Measurements from ENCODE around the gene C12orf50. TPM values are rescaled to one million over a fixed set of nuclear protein-coding genes. Genes with fewer than 3 reads are reported as not detected.

C12orf50 gene
- total and polyA plus RNA-seq, 9 of the 15 experiments (the other 6 are each of a cell fraction or from before 2014, with no cell fraction given) = 0.07 to 0.14 (median 0.11) TPM; not detected in 6

DNA sequence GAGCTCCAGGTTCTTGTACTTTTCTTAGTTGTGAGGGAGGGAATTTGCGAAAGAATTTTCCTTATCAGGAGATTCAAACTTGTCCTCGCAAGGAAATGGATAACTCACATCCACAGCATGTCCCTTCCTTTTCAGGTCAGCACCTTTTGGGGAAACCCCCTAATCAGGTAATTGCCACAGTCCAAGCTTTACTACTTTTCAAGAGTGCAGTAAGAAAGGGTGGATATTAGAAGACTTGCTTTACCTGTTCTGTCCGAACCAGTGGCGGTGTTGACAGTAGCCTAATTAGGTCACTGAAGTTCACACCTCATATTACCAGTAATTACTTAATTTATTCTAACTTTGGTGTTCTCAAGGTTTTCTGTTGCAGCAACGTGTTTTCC lies 6.7 kb upstream of the C12orf50 start:
- no peaks in the 10 kb centered on the region; the same call in 1 of the 2 replicates for H3K9me3 ChIP-seq (replicated peaks; ENCODE audit: control insufficient read depth, insufficient read depth, low read depth, low read length)
- BruUV-seq (replicated peaks) = no TSS peak
- WGBS (ENCODE audit: insufficient coverage, low coverage, missing lambda C conversion rate) = 0% methylated on average over 5 of the region's 5 CpGs
- H3K4me1 ChIP-seq (replicated peaks in 1 of 2; ENCODE audit: control insufficient read depth in 2 of 2, insufficient read depth in 2 of 2, low read length in 2 of 2) = peaks cover 0 to 19% of the 10 kb centered on the region in 2 experiments; a peak in 2 of 5 replicates
- TF ChIP-seq FOXK1 (CRISPR knock-in tag; IDR thresholded peaks at IDR 0.05; ENCODE audit: borderline replicate concordance) (0 out of 2 replicates have a peak, but pooled peaks have one; percentile 11), GABPA (tag; conservative IDR thresholded peaks at IDR 0.05; ENCODE audit: low read depth) (no peak), RBBP5 (IDR thresholded peaks at IDR 0.05; ENCODE audit: borderline replicate concordance, insufficient read depth, low read length, poor library complexity, severe bottlenecking) (peak; percentile 23), ZNF175 (CRISPR knock-in tag; IDR thresholded peaks at IDR 0.05; ENCODE audit: low read depth) (no peak), FOXM1 (IDR thresholded peaks at IDR 0.05; ENCODE audit: low read depth) (no peak), FOXM1 (CRISPR knock-in tag; IDR thresholded peaks at IDR 0.05; ENCODE audit: low read depth) (0 out of 2 replicates have a peak, but pooled peaks have one; percentile 20)
- TF ChIP-seq, protein P1, sequence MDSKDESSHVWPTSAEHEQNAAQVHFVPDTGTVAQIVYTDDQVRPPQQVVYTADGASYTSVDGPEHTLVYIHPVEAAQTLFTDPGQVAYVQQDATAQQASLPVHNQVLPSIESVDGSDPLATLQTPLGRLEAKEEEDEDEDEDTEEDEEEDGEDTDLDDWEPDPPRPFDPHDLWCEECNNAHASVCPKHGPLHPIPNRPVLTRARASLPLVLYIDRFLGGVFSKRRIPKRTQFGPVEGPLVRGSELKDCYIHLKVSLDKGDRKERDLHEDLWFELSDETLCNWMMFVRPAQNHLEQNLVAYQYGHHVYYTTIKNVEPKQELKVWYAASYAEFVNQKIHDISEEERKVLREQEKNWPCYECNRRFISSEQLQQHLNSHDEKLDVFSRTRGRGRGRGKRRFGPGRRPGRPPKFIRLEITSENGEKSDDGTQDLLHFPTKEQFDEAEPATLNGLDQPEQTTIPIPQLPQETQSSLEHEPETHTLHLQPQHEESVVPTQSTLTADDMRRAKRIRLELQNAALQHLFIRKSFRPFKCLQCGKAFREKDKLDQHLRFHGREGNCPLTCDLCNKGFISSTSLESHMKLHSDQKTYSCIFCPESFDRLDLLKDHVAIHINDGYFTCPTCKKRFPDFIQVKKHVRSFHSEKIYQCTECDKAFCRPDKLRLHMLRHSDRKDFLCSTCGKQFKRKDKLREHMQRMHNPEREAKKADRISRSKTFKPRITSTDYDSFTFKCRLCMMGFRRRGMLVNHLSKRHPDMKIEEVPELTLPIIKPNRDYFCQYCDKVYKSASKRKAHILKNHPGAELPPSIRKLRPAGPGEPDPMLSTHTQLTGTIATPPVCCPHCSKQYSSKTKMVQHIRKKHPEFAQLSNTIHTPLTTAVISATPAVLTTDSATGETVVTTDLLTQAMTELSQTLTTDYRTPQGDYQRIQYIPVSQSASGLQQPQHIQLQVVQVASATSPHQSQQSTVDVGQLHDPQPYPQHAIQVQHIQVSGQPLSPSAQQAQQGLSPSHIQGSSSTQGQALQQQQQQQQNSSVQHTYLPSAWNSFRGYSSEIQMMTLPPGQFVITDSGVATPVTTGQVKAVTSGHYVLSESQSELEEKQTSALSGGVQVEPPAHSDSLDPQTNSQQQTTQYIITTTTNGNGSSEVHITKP (IDR thresholded peaks at IDR 0.05; ENCODE audit: partially characterized antibody) = peak; percentile 59
- H2AFZ ChIP-seq (ENCODE audit: low read depth, low read length) = peak overlapping the region; percentile 97
- H3K36me3 ChIP-seq (ENCODE audit: control insufficient read depth, insufficient read depth, low read length) = peaks cover 39% of the 10 kb centered on the region
- intact Hi-C loops (cut with micrococcal nuclease) = no loop called here
- peak overlapping the region; percentile 63 for H3K27ac ChIP-seq (ENCODE audit: extremely low read depth, low read depth, low read length)
- peak overlapping the region; percentile 90 to 97 for H3K9ac ChIP-seq (ENCODE audit: insufficient read depth in 1 of 2, low read depth in 2 of 2, low read length in 2 of 2)
- ChIA-PET POLR2A (interaction anchor here (0.7 to 1.1 kb wide), 4 partner anchors 10 to 213 kb away, joined by 3 to 4 read pairs (median 3); no protein-coding TSS in a partner anchor), CTCF (ENCODE audit: low intra/inter-chr PET ratio) (no interaction called here)
- H3K9me1 ChIP-seq (ENCODE audit: control insufficient read depth, insufficient read depth, low read length) = no peaks in the 10 kb centered on the region
- peak overlapping the region; percentile 59 for H3K4me3 ChIP-seq
- H4K20me1 ChIP-seq (replicated peaks; ENCODE audit: control insufficient read depth, insufficient read depth, low read length) = no peaks in the 10 kb centered on the region
- ATAC-seq (peak; percentile 40), DNase-seq (ENCODE audit: extremely low read depth in 1 of 4, low spot score in 3 of 4) (peak in 1 of 4 experiments; percentile 29), FAIRE-seq (peak; percentile 56)
- in situ Hi-C loops (cut with MboI) = no loop called here
- peaks cover 56% of the 10 kb centered on the region for H3K79me2 ChIP-seq (ENCODE audit: control insufficient read depth, insufficient read depth, low read length)
- H3K27me3 ChIP-seq (ENCODE audit: control insufficient read depth in 2 of 2, insufficient read depth in 2 of 2, low read length in 2 of 2) = no peaks in the 10 kb centered on the region
- H3K4me2 ChIP-seq (ENCODE audit: insufficient read depth, low read length) = peak overlapping the region; percentile 82
